ENCODE results near the gene FOXO1. TPM values are rescaled to one million over a fixed set of nuclear protein-coding genes. Genes with fewer than 3 reads are reported as not detected.

FOXO1 gene
- total and polyA plus RNA-seq, 2 of the 13 experiments (the other 11 are each of a cell fraction or from before 2014, with no cell fraction given), result 8.1 to 13.1 TPM

DNA sequence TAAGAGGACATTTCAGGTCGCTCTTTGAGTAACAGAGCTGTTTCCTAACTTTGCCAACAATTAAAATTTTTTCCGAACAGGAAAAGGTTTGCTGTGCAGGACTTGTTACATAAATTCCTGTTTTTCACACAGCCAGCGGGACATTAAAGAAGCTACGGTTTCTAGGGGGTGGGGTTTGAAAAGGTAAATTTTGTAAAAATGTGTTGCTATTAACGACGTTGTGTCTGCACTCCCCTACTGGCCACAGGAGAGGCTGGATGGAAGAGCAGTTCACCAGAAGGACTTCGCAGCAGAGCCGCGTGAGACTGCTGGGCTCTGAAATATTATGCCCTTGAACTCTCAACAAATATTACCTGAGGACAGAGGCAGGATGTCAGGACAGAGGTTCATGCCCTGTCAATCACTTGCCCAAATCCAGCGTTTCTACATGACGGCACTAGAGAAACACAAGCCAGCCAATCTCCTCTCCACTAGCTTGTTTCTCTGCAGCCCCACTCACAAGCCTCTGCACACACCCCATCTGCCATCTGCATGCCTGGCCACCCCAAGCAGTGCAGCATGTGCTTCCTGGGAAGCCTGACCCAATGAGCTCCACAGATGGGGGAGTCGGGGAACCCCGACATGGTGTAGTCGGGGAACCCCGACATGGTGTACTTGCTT lies 102.0 kb downstream of the FOXO1 start (continued):
- TF ChIP-seq, protein P1, sequence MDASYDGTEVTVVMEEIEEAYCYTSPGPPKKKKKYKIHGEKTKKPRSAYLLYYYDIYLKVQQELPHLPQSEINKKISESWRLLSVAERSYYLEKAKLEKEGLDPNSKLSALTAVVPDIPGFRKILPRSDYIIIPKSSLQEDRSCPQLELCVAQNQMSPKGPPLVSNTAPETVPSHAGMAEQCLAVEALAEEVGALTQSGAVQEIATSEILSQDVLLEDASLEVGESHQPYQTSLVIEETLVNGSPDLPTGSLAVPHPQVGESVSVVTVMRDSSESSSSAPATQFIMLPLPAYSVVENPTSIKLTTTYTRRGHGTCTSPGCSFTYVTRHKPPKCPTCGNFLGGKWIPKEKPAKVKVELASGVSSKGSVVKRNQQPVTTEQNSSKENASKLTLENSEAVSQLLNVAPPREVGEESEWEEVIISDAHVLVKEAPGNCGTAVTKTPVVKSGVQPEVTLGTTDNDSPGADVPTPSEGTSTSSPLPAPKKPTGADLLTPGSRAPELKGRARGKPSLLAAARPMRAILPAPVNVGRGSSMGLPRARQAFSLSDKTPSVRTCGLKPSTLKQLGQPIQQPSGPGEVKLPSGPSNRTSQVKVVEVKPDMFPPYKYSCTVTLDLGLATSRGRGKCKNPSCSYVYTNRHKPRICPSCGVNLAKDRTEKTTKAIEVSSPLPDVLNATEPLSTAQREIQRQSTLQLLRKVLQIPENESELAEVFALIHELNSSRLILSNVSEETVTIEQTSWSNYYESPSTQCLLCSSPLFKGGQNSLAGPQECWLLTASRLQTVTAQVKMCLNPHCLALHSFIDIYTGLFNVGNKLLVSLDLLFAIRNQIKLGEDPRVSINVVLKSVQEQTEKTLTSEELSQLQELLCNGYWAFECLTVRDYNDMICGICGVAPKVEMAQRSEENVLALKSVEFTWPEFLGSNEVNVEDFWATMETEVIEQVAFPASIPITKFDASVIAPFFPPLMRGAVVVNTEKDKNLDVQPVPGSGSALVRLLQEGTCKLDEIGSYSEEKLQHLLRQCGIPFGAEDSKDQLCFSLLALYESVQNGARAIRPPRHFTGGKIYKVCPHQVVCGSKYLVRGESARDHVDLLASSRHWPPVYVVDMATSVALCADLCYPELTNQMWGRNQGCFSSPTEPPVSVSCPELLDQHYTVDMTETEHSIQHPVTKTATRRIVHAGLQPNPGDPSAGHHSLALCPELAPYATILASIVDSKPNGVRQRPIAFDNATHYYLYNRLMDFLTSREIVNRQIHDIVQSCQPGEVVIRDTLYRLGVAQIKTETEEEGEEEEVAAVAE (CRISPR knock-in tag; IDR thresholded peaks at IDR 0.05; ENCODE audit: borderline replicate concordance), result 0 out of 2 replicates have a peak, but pooled peaks have one; percentile 60
- no peak for TF ChIP-seq CBX1 (IDR thresholded peaks at IDR 0.05; ENCODE audit: low read depth)
- TF ChIP-seq, protein P2, sequence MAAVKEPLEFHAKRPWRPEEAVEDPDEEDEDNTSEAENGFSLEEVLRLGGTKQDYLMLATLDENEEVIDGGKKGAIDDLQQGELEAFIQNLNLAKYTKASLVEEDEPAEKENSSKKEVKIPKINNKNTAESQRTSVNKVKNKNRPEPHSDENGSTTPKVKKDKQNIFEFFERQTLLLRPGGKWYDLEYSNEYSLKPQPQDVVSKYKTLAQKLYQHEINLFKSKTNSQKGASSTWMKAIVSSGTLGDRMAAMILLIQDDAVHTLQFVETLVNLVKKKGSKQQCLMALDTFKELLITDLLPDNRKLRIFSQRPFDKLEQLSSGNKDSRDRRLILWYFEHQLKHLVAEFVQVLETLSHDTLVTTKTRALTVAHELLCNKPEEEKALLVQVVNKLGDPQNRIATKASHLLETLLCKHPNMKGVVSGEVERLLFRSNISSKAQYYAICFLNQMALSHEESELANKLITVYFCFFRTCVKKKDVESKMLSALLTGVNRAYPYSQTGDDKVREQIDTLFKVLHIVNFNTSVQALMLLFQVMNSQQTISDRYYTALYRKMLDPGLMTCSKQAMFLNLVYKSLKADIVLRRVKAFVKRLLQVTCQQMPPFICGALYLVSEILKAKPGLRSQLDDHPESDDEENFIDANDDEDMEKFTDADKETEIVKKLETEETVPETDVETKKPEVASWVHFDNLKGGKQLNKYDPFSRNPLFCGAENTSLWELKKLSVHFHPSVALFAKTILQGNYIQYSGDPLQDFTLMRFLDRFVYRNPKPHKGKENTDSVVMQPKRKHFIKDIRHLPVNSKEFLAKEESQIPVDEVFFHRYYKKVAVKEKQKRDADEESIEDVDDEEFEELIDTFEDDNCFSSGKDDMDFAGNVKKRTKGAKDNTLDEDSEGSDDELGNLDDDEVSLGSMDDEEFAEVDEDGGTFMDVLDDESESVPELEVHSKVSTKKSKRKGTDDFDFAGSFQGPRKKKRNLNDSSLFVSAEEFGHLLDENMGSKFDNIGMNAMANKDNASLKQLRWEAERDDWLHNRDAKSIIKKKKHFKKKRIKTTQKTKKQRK (IDR thresholded peaks at IDR 0.05; ENCODE audit: low read length), result no peak
- no peak for TF ChIP-seq ZNF614 (CRISPR knock-in tag; IDR thresholded peaks at IDR 0.05; ENCODE audit: borderline replicate concordance)
- no peak for TF ChIP-seq GLI4 (CRISPR knock-in tag; IDR thresholded peaks at IDR 0.05; ENCODE audit: borderline replicate concordance)
- TF ChIP-seq RAD51 (IDR thresholded peaks at IDR 0.05; ENCODE audit: borderline replicate concordance), result no peak
- TF ChIP-seq, protein P3, sequence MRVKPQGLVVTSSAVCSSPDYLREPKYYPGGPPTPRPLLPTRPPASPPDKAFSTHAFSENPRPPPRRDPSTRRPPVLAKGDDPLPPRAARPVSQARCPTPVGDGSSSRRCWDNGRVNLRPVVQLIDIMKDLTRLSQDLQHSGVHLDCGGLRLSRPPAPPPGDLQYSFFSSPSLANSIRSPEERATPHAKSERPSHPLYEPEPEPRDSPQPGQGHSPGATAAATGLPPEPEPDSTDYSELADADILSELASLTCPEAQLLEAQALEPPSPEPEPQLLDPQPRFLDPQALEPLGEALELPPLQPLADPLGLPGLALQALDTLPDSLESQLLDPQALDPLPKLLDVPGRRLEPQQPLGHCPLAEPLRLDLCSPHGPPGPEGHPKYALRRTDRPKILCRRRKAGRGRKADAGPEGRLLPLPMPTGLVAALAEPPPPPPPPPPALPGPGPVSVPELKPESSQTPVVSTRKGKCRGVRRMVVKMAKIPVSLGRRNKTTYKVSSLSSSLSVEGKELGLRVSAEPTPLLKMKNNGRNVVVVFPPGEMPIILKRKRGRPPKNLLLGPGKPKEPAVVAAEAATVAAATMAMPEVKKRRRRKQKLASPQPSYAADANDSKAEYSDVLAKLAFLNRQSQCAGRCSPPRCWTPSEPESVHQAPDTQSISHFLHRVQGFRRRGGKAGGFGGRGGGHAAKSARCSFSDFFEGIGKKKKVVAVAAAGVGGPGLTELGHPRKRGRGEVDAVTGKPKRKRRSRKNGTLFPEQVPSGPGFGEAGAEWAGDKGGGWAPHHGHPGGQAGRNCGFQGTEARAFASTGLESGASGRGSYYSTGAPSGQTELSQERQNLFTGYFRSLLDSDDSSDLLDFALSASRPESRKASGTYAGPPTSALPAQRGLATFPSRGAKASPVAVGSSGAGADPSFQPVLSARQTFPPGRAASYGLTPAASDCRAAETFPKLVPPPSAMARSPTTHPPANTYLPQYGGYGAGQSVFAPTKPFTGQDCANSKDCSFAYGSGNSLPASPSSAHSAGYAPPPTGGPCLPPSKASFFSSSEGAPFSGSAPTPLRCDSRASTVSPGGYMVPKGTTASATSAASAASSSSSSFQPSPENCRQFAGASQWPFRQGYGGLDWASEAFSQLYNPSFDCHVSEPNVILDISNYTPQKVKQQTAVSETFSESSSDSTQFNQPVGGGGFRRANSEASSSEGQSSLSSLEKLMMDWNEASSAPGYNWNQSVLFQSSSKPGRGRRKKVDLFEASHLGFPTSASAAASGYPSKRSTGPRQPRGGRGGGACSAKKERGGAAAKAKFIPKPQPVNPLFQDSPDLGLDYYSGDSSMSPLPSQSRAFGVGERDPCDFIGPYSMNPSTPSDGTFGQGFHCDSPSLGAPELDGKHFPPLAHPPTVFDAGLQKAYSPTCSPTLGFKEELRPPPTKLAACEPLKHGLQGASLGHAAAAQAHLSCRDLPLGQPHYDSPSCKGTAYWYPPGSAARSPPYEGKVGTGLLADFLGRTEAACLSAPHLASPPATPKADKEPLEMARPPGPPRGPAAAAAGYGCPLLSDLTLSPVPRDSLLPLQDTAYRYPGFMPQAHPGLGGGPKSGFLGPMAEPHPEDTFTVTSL (CRISPR knock-in tag; IDR thresholded peaks at IDR 0.05; ENCODE audit: borderline replicate concordance), result peak; percentile 78; the same call in 1 of the 2 replicates
- TF ChIP-seq SNAI1 (CRISPR knock-in tag; IDR thresholded peaks at IDR 0.05; ENCODE audit: borderline replicate concordance), result no peak
- TF ChIP-seq PTBP1 (IDR thresholded peaks at IDR 0.05; ENCODE audit: low read depth, low read length, poor library complexity, severe bottlenecking), result no peak
- no peak for TF ChIP-seq PLRG1 (conservative IDR thresholded peaks at IDR 0.05)
- peak; percentile 47; the same call in 1 of the 2 replicates for TF ChIP-seq RFX1 (IDR thresholded peaks at IDR 0.05)
- TF ChIP-seq MED1 (CRISPR knock-in tag; IDR thresholded peaks at IDR 0.05), result peak; percentile 95
- peak; percentile 35; the same call in 1 of the 2 replicates for TF ChIP-seq RFXAP (CRISPR knock-in tag; IDR thresholded peaks at IDR 0.05; ENCODE audit: borderline replicate concordance)
- TF ChIP-seq ZNF713 (CRISPR knock-in tag; IDR thresholded peaks at IDR 0.05), result no peak
- TF ChIP-seq ETV5 (CRISPR knock-in tag; IDR thresholded peaks at IDR 0.05; ENCODE audit: borderline replicate concordance), result peak; percentile 73; the same call in 1 of the 2 replicates
- TF ChIP-seq ATF7-NPFF (CRISPR knock-in tag; IDR thresholded peaks at IDR 0.05; ENCODE audit: low read depth), result no peak
- no peak for TF ChIP-seq ZSCAN31 (CRISPR knock-in tag; IDR thresholded peaks at IDR 0.05; ENCODE audit: low read depth)
